Stimulated activated CD4-positive, alpha-beta T cell treated with anti-CD3 and anti-CD28 coated beads, TNF-alpha, amount 100 ng/mL, for 24 hours (primary cell): ENCODE data around the gene TMED7.
"Not testable (repeated sequence)": the region's sequence is repeated elsewhere in the genome, so short reads cannot be mapped to it uniquely, and the experiment has no call there.

ENCODE experiments used
- DNase-seq, 3 experiments: peaks; one replicate each; pipeline ENCODE4 v3.0.0-alpha.2; 2020; ENCODE audit warnings: low read depth in 3 of 3

Gene TMED7

DNA sequence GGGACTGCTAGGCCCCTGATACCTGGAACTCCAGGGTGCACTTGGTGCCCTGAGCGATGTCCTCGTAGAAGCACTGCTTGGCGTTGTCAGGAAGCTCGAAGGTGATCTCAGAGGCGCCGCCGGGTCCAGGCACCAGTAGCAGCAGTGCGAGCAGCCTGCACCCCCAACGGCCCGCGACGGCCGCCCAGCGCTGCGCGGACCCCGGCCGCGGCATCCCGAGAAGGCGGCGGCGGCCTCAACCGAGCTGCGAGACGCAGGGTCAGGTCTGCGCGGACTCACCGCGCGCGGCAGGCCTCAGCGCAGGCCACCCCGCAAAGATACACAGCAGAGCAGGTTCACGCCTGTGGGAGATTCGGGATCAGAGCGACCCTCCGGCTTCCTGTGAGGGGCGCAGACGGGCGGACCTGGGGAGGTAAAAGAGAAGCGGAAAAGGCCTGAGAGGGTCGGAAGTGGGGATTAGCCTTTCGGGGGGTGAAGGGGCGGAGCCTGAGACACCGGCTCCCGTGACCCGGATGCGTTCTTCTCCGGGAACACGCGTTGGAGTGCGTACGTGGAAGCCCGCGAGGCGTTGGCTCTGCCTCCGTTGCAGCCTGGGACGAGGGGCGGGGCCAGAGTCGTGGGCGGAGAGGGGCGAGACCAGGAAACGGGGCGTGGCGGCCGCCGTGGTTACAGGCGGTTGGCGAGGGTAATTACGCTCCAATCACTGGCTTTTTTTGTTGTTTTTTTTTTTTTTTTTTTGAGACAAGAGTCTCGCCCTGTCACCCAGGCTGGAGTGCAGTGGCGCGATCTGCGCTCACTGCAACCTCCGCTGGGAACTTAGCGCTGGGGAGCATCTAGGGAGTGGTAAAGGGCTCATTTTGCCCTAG is at the start of gene TMED7:
Gene TMED7, minus strand, starts transcription at position 458 of the 866 bp plus-strand sequence. Its CDS starts 244 bp downstream, at position 214.
- peak; percentile 100 for DNase-seq

- DNase-seq = not testable (repeated sequence)
Measured at GRCh38 chr5:115674782-115675181, 48.9 kb upstream of the TMED7 start.

DNA sequence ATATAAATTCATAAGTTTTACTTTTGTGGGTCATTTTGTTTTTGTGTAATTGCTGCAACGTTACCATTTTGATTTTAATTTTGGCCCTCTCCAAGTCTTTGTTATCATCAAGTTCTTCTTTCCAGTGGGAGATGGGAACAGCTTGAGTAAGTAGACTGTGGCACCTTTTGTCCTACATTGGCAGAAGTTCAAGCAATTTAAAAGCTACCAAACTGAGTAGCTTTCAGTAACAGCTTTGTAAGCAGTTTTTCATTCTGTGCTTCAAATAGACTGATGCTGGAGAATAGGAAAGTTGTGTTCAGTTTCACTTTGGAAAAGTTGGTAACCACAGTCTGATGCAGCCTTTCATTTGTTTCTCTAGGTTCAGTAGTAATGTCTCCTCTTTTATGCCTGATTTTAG is 47.8 kb upstream of the TMED7 start:
- no peak for DNase-seq

DNA sequence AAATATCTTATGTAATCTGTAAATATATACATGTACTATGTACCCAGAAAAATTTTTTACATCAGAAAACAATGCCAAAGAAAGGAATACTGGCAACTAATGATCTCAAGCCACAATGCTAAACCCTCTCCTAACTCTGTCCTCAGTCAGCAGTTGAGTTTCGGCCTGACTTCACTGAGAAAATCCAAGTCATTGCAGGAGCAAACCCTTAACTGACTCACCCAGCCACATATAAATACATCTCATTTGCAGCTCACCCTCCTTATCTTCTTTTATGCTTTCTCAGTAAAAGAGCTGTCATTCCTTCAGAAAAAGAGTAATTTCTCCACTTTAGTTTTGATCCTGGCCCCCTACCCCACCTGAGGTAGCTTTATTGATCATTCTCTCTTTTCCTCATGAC is 46.1 kb upstream of the TMED7 start:
- no peak for DNase-seq

GRCh38 chr5:115666023-115666422 is 40.2 kb upstream of the TMED7 start:
- no peak for DNase-seq

GRCh38 chr5:115661563-115661962 is 35.7 kb upstream of the TMED7 start:
- DNase-seq = no peak

GRCh38 chr5:115661101-115661500 is 35.3 kb upstream of the TMED7 start:
- DNase-seq = no peak

- DNase-seq = no peak
Measured at GRCh38 chr5:115657881-115658233, 32.0 kb upstream of the TMED7 start.

- no peak for DNase-seq
Measured at GRCh38 chr5:115657125-115657880, 31.5 kb upstream of the TMED7 start.

GRCh38 chr5:115656404-115656803 is 30.6 kb upstream of the TMED7 start:
- DNase-seq = no peak

GRCh38 chr5:115655994-115656393 is 30.2 kb upstream of the TMED7 start:
- DNase-seq = no peak

- DNase-seq = no peak
Measured at GRCh38 chr5:115649541-115649940, 23.7 kb upstream of the TMED7 start.

DNA sequence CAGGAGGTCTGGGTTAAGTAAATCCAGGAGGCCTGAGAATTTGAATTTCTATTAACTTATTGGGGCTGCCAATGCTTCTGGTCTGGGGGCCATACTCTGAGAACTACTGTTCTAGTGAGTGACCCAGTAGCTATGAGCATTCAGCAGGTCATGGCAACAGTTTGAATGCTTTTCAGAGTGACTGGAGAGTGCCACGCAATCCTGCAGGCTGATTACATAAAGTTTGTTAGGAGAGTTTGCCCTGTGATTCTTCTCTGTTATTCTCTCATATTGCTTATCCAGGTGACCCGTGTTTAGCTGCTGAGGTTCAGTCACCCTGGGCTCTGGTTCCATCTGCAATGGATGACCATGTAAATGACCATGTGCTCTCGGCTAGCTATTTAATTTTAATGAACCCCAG is 22.2 kb upstream of the TMED7 start:
- no peak for DNase-seq

DNA sequence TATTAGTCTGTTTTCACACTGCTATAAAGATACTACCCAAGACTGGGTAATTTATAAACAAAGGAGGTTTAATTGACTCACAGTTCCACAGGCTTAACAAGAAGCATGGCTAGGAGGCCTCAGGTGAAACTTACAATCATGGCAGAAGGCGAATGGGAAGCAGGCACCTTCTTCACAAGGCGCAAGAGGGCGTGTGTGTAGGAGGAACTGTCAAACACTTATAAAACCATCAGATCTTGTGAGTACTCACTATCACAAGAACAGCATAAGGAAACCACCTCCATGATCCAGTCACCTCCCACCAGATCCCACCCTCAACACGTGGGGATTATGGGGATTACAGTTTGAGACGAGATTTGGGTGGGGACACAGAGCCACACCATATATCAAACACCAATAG is 19.6 kb upstream of the TMED7 start:
- not testable (repeated sequence) for DNase-seq

GRCh38 chr5:115644046-115644445 is 18.2 kb upstream of the TMED7 start:
- DNase-seq = no peak

DNA sequence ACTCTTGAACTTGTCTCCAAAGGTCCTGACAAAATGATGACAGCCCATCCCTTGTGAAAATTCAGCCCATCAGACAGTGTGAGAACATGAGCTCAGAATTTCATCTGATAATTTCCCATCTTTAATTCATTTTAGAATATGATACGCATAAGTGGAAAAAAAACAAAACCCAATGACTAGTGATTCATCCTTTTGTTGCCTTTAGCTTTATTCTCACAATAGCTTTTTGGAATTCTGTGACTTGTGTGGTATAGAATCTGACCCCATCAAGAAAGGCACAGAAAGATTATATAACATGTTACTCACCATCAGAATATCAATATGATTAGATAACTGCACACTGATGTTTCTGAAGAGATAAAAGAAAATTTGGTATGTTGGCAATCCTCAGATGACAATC is 16.1 kb upstream of the TMED7 start:
- no peak for DNase-seq

GRCh38 chr5:115640274-115640673 is 14.4 kb upstream of the TMED7 start:
- no peak for DNase-seq

DNA sequence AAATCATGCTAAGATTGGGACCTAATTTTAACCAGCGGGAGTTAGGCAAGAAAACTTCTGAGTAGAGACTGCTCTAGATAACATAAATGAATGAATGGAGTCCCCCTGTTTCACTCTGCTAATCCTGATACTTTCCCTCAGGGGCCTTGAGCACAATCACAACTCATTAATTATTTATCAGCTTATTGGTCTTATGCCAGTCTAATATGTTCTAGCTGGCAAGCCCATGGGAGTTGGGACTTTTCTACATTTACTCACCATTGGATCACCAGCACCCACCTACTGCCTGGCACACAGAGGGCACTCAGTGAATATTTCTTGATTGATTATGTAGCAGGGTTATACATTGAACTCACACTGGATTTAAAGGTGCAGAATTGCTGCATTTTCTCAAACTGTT is 13.5 kb upstream of the TMED7 start:
- DNase-seq = no peak

DNA sequence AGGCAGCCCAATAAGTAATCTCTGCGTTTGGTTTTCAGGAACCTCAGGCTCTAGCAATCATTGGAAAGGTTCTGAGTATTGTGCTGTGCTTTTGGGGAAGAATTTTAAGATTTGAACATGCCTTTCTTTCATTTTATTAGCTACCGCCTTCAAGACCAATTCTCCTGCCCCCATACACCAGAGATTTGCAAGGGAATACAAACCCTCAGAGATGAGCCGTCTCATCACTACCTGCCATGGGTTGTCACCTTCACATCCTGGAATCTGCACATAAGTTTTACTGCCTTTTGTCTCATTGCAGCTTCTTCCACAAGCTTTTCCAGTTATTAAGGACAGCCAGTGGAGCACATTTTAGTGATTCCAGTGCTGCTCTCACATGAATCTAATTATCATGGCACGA is 11.7 kb upstream of the TMED7 start:
- no peak for DNase-seq

GRCh38 chr5:115636008-115636407 is 10.2 kb upstream of the TMED7 start:
- no peak for DNase-seq

- DNase-seq = peak; percentile 66 to 81 (median 72)
Measured at GRCh38 chr5:115634343-115635132, 8.7 kb upstream of the TMED7 start.

DNA sequence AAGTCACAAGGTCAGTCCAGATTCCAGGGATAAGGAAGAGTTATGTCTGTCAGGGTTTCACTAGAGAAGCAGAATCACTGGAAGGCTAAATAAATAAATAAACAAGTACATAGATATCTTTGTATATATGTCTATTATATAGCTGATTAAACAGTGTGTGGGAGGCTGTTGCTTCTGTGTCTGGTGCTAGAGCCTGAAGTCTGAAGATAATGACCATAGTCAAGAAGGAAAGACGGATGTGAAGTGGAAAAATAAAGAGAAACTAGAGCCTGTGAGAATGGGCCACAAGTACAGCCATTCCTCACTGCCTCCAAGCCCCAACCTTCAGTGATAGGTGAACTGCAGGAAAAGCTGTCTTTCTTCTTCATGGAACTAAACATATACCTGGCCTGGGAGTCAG is 4.1 kb upstream of the TMED7 start:
- DNase-seq = no peak
